Measurements from ENCODE around the gene MUC20. TPM values are rescaled to one million over a fixed set of nuclear protein-coding genes. Genes with fewer than 3 reads are reported as not detected.

MUC20 gene
- total and polyA plus RNA-seq, 2 of the 8 experiments (the other 6 are each of a cell fraction or from before 2014, with no cell fraction given): 0.24 to 0.26 TPM

GRCh38 chr3:195744437-195744836 is 23.7 kb downstream of the MUC20 start (continued):
- TF ChIP-seq, protein P1, sequence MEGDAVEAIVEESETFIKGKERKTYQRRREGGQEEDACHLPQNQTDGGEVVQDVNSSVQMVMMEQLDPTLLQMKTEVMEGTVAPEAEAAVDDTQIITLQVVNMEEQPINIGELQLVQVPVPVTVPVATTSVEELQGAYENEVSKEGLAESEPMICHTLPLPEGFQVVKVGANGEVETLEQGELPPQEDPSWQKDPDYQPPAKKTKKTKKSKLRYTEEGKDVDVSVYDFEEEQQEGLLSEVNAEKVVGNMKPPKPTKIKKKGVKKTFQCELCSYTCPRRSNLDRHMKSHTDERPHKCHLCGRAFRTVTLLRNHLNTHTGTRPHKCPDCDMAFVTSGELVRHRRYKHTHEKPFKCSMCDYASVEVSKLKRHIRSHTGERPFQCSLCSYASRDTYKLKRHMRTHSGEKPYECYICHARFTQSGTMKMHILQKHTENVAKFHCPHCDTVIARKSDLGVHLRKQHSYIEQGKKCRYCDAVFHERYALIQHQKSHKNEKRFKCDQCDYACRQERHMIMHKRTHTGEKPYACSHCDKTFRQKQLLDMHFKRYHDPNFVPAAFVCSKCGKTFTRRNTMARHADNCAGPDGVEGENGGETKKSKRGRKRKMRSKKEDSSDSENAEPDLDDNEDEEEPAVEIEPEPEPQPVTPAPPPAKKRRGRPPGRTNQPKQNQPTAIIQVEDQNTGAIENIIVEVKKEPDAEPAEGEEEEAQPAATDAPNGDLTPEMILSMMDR (IDR thresholded peaks at IDR 0.05; ENCODE audit: control extremely low read depth in 1 of 3, insufficient read depth in 1 of 3, low read depth in 1 of 3, low read length in 3 of 3): no peak
- no peak for TF ChIP-seq HDAC6 (IDR thresholded peaks at IDR 0.05; ENCODE audit: low read depth, low read length)
- no peak for TF ChIP-seq SUZ12 (IDR thresholded peaks at IDR 0.05; ENCODE audit: low read length)
- TF ChIP-seq JUN (IDR thresholded peaks at IDR 0.05; ENCODE audit: low read depth, low read length): no peak
- no peak for TF ChIP-seq MAFK (IDR thresholded peaks at IDR 0.05; ENCODE audit: low read depth, low read length)
- TF ChIP-seq NRF1 (IDR thresholded peaks at IDR 0.05; ENCODE audit: low read depth, low read length): no peak
- TF ChIP-seq POU5F1 (IDR thresholded peaks at IDR 0.05; ENCODE audit: low read depth, low read length): no peak
- no peak for TF ChIP-seq SIN3A (conservative IDR thresholded peaks at IDR 0.05 in 1 of 2, IDR thresholded peaks at IDR 0.05 in 1 of 2; ENCODE audit: low read depth in 1 of 2, low read length in 2 of 2)

Data from H1 (cell line).